ENCODE data around the gene CCDC92. TPM values are rescaled to one million over a fixed set of nuclear protein-coding genes. Genes with fewer than 3 reads are reported as not detected.

Gene CCDC92
- polyA plus RNA-seq, 2 of the 4 experiments (the other 2 are of a cell fraction): 27.2 to 27.5 TPM

- no peak for ATAC-seq
- DNase-seq (ENCODE audit: low read depth in 1 of 2, low spot score in 1 of 2): no peak
- no peak for TF ChIP-seq EHF (CRISPR knock-in tag; IDR thresholded peaks at IDR 0.05)
- no peak for TF ChIP-seq HMGXB4 (CRISPR knock-in tag; IDR thresholded peaks at IDR 0.05; ENCODE audit: borderline replicate concordance)
- no peak for TF ChIP-seq PBX3 (IDR thresholded peaks at IDR 0.05)
- no peak for TF ChIP-seq ATOH8 (CRISPR knock-in tag; IDR thresholded peaks at IDR 0.05; ENCODE audit: low read depth)
- no peak for TF ChIP-seq CEBPB (IDR thresholded peaks at IDR 0.05)
- no peak for TF ChIP-seq NFE2L2 (conservative IDR thresholded peaks at IDR 0.05; ENCODE audit: low read length)
- no peak for TF ChIP-seq NR3C1 (IDR thresholded peaks at IDR 0.05)
- TF ChIP-seq HOXA7 (CRISPR knock-in tag; IDR thresholded peaks at IDR 0.05): no peak
- no peak for TF ChIP-seq RFX5 (IDR thresholded peaks at IDR 0.05)
- Histone ChIP-seq H3K9me3 (no peaks in the 10 kb centered on the region), H3K4me3 (no peak overlapping the region), H3K4me2 (no peak overlapping the region), H3K4me1 (no peaks in the 10 kb centered on the region), H3K27ac (no peak overlapping the region)
- FAIRE-seq: no peak
- CTCF ChIA-PET: interaction anchor here (1.1 kb wide), 1 partner anchor 75 kb away, joined by 3 read pairs; no protein-coding TSS in a partner anchor
- WGBS (ENCODE audit: missing lambda C conversion rate): 56% methylated on average over 3 of the region's 3 CpGs
- POLR2A ChIA-PET: no interaction called here
Measured at GRCh38 chr12:123919980-123920360, 52.7 kb downstream of the CCDC92 start.

GRCh38 chr12:123917337-123917850, 55.2 kb downstream of the CCDC92 start:
- no peaks in the 10 kb centered on the region for H3K4me1 ChIP-seq
- no peaks in the 10 kb centered on the region for H3K9me3 ChIP-seq
- DNase-seq (ENCODE audit: low read depth in 1 of 2, low spot score in 1 of 2) (no peak), ATAC-seq (no peak), FAIRE-seq (no peak)
- H3K27ac ChIP-seq: no peak overlapping the region
- ChIA-PET CTCF (interaction anchor here (1.6 kb wide), 1 partner anchor 10 kb away, joined by 4 read pairs; no protein-coding TSS in a partner anchor), POLR2A (no interaction called here)
- H3K4me2 ChIP-seq: no peak overlapping the region
- WGBS (ENCODE audit: missing lambda C conversion rate): 63% methylated on average over 13 of the region's 19 CpGs
- TF ChIP-seq JUN (IDR thresholded peaks at IDR 0.05) (no peak), ZFP36 (IDR thresholded peaks at IDR 0.05; ENCODE audit: borderline replicate concordance, partially characterized antibody) (no peak), ZSCAN20 (CRISPR knock-in tag; IDR thresholded peaks at IDR 0.05) (no peak), ZNF302 (CRISPR knock-in tag; IDR thresholded peaks at IDR 0.05) (no peak), BHLHE40 (IDR thresholded peaks at IDR 0.05; ENCODE audit: low read depth, low read length) (no peak), CBX2 (IDR thresholded peaks at IDR 0.05; ENCODE audit: borderline replicate concordance, low read depth) (no peak), ZC3H11A (IDR thresholded peaks at IDR 0.05) (no peak), RCOR1 (IDR thresholded peaks at IDR 0.05; ENCODE audit: low read depth, low read length) (no peak), RNF2 (IDR thresholded peaks at IDR 0.05; ENCODE audit: borderline replicate concordance, low read depth) (no peak), RFX5 (IDR thresholded peaks at IDR 0.05) (no peak), NR3C1 (IDR thresholded peaks at IDR 0.05) (no peak), FOXS1 (CRISPR knock-in tag; IDR thresholded peaks at IDR 0.05) (no peak), REST (IDR thresholded peaks at IDR 0.05) (no peak)
- no peak overlapping the region for H3K4me3 ChIP-seq

Measured in A549 (cell line).